RPMI8226 (cell line): ENCODE results near the gene MED29.

Experiments used
- DNase-seq: peaks from one replicate; pipeline ENCODE4 v3.0.0-alpha.2; 2015

MED29 gene

DNA sequence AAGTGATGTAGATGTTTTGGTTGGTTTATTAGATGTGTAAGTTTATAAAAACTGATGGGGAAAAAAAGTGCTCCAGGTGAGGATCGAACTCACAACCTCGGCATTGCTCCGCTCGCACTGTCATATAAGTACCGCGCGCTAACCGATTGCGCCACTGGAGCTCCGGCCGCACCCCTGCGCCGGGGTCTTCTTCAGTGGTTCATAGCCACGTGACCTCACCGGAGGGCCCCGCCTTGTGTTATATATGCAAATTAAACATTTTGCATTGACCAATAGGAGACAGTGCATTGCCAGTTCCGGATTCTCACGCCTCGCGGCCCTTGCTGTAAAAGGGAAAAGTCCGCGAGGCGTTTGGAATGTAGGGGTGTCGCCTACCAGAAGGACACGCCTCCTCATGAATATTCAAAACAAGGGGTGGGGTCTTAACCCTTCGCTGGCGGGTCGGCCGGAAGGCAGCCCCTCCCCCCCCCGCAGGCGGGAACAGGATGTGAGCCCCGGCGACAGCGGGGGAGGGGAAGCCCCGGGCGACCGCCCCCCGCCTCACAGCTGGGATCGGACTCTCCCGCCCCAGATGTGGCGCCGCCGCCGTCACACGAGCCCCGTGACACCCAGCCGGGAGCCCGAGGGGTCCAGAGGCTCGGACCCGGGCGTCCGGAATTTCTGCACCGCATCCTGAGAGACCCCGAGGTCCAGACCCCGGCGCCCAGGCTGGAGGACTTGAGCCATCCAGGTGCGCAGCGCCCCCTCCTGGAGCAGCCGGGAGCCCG, 21.1 kb downstream of the MED29 start, which contains the start of gene PLEKHG2:
TSS of gene PLEKHG2 (plus strand) at position 570 of the 767 bp plus-strand sequence. CDS start 1,418 bp downstream, outside the sequence.
- DNase-seq = peak; percentile 98

DNA sequence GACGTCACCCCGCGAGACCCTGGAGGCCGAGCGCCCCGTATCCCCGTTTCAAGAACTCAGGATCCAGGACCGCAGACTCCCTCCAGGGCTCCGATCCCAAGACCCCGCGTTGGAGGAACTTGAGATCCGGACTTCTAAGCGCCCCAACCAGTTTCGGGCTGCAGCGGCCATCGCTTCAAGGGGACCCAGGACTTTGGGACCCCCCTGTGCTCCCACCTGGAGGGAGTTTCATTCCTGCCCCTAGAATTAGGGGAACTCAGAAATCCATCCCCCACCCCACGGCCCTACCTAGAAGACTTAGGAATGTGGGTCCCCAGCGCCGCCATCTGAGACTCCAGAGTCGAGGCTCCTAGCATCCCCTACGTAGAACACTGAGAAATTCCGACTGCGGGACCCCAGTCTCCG, 21.7 kb downstream of the MED29 start:
- peak; percentile 20 for DNase-seq

DNA sequence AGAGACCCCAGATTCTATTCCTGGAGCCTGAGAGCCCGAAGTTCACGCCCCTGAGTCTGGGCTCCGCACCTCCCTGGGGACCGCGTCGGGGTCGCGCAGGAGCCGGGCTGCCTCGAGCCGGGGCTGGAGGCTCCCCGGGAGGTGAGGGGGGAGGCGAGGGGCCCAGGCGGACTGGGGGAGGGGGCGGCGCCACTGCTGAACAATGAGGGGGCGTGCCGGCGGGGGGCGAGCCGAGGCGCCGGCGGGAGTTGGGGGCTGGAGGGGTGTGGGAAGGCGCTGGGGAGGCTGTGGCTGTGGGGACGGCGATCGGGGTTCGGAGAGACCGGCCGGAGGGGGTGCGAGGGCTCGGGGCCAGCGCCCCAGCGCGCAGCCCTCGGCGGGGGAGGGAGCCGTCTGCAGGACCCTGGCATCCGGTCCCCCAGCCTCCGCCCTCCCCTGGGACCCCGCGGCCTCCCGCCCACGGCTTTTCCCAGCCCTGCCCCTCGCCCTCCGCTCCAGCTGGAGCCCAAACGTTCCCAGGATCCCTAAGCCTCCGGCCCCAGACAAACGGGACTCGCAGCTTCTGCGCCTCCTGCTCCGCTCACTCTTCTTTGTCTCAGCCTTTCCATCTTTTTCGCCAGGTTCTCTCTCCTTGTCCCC, 22.2 kb downstream of the MED29 start:
- no peak for DNase-seq

DNA sequence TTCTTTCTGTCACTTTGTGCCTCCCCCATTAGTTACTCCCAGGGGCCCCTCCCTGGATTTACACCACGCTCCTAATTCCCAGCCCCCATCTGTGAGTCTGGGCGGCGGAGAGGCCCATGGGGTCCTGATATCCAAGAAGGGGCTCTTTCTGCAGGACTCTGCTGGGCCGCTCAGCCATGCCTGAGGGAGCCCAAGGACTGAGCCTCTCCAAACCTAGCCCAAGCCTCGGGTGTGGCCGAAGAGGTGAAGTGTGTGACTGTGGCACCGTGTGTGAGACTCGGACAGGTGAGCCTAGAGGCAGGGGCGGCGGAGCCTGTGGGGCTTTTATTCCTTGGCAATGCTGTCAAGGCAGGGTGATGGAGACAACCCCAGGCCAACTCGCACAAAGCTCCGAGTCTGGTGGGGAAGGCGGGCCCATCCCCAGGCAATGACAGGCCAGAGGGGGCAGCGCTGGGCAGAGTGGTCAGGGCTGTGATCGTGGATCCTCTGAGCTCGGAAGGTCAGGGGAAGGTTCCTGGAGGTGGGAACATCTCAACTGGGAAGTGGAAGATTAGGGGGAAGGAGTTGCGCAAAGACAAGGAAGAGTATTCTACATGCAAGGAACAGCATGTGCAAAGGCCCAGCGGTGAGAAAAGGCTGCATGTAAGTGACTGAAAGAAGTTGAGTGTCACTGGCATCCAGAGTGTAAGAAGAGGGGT, 22.9 kb downstream of the MED29 start:
- DNase-seq = no peak

DNA sequence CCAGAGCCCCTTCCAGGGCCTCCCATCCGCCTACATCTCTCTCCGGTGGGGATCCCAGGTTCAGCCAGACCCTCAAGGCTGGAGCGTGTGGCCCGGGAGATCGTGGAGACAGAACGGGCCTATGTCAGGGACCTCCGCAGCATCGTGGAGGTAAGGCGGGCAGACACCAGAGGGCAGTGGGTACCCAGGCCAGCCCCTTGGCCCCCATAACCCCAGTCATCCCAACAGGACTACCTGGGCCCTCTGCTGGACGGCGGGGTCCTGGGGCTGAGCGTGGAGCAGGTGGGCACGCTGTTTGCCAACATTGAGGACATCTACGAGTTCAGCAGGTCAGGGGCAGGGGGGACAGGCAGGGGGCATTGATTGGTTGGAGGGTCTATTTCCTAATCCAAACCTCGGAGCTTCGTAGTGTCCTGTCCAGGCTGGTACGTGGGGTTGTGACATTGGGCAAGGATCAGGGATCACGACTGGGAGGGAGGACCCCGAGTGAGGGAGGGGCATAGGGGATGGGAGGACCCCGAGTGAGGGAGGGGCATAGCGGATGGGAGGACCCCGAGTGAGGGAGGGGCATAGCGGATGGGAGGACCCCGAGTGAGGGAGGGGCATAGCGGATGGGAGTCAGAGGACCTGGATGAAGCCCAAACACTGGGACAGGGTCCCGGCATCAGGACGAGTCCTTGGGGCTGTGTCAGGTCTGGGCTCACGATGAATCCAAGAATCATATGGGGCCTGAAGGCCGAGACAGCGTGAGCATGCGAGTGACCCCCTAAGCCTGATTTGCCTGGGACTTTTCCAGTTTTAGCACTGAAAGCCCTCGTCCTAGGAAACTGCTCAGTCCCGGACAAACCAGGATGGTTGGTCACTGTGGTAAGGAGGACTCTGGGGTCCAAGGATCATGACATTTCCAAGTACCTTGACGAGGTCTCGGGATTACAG, 24.2 kb downstream of the MED29 start:
- DNase-seq = no peak

DNA sequence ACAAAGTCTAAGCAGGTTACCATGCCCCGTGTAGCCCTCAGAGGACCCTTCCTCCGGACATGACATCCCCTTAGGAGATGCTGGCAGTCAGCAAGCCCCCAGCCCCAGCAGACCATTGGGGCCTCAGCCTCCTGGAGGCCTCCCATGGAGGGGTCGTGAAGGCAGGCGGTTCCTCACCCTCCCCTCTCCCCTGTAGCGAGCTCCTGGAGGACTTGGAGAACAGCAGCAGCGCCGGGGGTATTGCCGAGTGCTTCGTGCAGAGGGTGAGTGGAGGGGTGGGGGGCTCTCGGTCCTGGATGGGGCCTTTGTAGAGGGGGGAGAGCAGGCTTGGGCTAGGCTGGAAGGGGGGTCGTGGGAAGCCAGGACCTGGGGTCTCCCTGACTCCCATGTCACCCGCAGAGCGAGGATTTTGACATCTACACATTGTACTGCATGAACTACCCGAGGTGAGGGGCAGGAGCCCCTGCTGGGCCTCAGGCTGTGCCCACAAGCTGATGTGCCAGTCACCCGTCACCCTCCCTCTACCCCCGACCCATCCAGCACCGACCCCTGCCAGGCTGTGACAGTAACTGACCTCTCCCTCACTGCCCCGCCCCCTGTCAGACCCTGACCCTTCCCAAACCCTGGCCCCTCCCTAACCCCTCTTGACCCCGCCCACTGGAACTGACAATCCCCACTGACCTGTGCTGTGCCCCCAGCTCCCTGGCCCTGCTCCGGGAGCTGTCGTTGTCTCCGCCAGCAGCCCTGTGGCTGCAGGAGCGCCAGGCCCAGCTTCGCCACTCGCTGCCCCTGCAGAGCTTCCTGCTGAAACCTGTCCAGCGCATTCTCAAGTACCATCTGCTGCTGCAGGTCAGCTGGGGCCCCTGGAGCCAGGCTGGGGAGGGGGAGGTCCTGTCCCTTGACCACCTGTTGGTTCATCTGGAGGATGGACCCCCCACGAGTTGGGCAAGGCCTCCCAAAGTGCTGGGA, 25.3 kb downstream of the MED29 start:
- no peak for DNase-seq

DNA sequence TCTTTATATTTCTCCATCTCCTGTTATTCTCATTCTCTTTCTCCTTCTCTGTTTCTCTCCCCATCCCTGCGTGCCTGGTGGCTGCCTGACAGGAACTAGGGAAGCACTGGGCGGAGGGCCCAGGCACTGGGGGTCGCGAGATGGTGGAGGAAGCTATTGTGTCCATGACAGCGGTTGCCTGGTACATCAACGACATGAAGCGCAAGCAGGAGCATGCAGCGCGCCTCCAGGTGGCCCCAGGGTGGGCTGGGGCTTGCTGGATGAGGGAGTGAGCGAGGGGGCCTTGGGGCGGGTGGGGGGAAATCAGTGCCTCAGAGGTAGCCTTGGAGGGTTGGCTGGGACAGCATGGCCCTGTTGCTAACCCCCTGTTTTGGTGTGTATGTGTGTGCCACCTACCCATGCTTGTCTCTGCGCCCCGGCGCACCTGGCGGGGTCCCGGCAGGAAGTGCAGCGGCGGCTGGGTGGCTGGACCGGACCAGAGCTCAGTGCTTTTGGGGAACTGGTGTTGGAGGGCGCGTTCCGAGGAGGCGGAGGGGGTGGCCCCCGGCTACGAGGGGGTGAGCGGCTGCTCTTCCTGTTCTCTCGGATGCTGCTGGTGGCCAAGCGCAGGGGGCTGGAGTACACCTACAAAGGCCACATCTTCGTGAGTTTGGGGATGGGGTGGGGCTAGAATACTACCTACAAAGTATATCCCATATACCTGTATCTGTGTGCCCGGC, 26.4 kb downstream of the MED29 start:
- DNase-seq = no peak

DNA sequence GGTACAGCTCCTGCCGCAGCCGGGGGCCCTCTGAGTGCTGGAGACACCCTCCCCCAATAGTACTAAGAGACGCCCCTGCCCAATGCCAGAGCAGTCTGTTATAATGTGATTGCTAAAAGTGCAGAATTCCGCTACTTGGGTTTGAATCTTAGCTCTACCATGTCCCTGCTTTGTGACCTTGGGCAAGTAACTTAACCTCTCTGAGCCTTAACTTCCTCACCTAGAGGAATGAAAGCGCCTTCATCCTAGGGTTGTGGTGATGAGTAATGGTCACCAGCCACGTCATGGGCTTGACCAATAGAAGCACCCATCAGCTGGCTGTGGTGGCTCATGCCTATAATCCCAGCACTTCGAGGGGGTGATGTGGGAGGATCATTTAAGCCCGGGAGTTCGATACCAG, 27.8 kb downstream of the MED29 start:
- DNase-seq = no peak

DNA sequence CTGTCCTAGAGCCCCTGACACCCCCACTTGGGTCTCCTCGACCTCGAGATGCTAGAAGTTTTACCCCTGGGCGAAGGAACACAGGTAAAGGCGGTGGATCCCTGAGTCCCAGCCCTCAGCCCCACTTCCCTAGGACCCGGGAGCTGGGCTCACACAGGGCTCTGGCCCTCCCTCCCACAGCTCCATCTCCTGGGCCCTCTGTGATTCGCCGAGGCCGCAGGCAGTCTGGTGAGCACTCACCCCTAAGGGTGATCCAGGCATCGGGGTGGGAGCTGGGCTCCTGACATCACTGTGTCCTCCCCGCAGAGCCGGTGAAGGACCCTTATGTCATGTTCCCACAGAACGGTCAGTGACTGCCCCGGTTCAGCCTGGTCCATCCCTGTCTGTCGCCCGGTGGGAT, 29.6 kb downstream of the MED29 start:
- DNase-seq = no peak

DNA sequence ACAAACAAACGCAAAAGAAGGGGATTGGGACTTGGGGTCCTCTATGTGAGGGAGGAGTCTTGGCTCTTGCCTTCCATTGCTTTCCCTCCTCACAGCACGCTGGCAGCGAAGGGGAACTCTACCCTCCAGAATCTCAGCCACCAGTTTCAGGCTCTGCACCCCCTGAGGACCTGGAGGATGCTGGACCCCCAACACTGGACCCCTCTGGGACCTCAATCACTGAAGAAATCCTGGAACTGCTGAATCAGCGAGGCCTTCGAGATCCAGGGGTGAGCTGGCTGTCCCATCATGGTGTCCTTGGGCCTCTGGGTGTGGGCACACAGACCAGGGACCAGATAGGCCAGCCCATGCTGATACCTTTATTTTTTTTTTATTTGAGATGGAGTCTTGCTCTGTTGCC, 30.8 kb downstream of the MED29 start:
- no peak for DNase-seq

DNA sequence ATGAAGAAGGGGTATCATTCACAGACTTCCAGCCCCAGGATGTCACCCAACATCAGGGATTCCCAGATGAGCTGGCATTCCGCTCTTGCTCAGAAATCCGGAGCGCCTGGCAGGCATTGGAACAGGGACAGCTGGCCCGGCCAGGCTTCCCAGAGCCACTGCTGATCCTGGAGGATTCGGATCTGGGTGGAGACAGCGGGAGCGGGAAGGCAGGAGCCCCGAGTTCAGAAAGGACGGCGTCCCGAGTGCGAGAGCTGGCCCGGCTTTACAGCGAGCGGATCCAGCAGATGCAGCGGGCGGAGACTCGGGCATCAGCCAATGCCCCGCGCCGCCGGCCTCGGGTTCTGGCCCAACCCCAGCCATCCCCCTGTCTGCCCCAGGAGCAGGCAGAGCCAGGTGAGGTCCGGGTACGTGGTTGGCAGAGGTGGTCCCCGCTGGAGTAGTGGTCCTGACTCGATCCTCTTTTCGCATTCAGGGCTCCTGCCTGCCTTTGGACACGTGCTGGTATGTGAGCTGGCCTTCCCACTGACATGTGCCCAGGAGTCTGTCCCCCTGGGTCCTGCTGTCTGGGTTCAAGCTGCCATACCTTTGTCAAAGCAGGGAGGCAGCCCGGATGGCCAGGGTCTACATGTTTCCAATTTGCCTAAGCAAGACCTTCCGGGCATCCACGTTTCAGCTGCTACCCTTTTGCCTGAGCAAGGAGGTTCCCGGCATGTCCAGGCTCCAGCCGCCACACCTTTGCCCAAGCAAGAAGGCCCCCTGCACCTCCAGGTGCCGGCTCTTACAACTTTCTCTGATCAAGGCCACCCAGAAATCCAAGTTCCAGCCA, 32.3 kb downstream of the MED29 start:
- DNase-seq = no peak

DNA sequence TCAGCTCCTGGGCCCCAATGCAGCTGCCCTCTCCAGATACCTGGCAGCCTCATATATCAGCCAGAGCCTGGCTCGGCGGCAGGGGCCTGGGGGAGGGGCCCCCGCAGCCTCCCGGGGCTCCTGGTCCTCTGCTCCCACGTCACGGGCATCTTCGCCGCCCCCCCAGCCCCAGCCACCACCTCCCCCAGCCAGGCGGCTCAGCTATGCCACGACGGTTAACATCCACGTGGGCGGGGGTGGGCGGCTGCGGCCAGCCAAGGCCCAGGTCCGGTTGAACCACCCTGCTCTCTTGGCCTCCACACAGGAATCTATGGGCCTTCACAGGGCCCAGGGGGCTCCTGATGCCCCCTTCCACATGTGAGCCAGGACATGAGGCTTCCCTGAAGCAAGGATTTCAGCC, 33.8 kb downstream of the MED29 start:
- no peak for DNase-seq

DNA sequence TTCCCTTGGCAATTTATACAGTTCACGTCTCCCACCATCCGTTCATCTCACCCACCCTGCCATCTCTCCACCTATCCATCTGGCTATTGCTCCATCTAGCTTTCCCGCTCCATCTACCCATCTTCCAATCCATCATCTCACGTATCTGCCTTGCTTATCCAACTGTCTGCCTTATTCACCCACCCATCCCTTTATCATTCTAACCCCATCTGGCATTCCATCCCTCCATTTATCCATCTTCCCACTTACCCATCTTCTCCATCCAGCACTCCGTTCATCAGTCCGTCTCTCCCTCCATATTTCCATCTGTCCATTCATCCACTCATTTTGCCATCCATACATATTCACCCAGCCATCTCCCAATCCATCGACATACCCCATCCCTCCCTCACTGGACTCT, 34.6 kb downstream of the MED29 start:
- DNase-seq = no peak

DNA sequence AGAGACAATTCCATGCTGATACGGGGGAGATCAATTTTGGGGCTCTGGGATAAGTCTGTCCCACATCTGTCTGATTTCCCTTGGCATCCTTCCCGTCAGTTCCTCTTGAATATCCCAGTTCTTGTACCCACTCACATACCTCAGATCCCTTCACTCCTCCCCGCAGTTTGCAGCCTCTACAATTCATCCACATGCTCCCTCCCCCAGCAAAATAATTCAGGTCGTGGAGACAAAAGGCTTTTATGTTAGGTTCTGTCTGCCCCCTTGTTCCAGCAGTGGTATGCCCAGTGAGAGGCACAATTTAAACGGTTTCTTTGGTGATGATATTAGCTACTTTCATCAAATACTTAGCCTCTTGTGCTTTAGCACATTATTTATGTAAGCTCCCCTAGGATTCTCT, 35.0 kb downstream of the MED29 start:
- DNase-seq = no peak

DNA sequence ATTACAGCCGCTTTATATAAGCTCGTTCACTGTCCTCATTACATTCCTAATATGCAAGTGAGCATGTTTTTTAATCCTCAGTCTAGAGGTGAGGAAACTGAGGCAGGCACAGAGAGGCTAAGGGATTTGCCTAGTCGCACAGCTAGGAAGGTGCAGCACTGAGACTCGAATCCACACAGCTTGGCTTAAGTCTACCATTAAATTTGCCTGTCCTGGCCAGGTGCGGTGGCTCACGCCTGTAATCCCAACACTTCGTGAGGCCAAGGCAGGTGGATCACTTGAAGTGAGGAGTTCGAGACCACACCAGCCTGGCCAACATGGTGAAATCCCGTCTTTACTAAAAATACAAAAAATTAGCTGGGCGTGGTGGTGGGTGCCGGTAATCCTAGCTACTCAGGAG, 36.5 kb downstream of the MED29 start:
- DNase-seq = no peak

DNA sequence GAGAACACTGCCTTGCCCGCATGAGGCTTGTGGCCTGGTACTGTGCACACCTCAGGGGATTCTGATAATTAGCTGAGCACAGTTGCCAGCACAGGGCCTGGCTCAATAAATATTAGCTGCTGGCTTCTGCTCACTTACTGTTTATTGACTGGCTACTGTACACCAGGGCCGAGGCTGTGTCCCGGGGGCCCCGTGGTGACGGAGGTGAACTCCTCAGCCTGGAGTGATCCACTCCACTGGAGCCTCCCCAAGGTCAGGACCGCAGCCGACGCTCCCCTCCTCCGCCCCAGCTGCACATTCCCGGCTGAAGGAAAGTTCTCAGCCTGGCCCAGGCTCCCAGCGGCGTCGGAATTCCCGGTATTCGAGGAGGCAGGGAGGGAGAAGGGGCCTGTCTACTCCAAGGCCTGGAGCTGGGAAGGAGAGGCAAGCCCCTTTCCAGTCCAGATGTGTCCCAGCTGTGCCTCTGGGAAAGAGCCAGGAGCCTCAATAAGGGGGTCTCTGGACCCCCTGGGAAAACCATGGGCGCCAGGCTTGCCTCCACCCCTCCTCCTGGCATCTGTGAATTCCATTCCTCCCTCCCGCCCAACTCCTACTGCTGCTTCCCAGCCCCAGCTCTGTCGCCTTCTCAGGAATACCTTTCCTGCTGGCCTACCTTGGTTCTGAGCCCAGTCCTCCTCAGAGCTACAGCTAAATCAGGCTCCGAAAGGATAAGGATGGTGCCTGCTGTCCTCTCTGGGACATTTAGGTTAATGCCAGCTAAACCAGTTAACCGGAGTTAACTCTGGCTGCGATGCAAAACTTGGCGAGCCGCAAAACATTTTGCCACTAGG, 37.3 kb downstream of the MED29 start:
- no peak for DNase-seq

DNA sequence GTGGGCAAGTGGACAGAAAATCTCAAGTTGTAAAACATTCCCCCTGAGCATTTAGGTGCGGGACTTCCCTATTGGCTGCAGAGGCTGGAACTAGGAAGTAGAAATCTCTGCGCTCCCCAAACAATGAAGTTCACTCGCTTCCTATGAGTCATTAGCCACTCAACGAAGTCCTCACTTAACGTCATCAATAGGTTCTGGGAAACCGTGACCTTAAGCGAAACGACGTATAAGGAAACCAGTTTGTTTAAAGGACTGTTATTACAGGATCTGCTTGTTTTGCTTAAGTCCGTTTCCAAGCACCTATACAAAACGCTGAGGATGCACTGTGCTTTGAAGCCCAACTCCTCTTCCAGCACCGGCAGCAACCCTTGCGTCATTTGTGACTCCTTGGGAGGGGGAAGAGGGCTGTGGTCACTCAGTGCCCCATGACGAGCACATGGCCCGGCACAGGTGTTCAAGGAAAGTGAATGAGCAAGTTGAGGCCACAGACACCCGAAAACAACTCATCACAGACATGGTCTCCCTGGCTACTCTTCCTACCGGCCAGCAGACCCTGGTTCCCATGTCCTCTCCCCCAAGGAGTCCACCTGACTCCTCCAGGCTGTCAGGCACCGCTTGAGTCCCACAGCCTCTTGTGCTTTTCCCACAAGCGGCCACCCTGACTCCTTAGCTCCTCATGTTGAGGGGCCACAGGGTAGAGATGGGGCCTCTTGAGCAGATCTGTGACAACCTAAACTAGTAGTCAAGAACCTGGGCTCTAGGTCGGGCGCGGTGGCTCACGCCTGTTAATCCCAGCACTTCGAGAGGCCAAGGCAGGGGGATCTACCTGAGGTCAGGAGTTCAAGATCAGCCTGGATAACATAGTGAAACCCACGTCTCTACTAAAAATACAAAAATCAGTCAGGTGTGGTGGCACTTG, 39.8 kb downstream of the MED29 start:
- peak; percentile 54 for DNase-seq

DNA sequence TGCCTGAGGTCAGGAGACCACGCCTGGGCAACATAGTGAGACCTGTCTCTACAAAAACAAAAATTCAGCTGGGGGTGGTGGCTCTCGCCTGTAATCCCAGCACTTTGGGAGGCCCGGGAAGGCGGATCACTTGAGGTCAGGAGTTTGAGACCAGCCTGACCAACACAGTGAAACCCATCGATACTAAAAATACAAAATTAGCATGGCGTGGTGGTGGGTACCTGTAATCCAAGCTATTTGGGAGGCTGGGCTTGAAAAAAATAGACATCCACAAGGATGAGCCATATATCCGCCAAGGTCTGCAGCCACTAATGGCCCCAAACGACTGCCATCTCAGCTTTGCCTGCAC, 41.5 kb downstream of the MED29 start:
- no peak for DNase-seq
